HCT116 (cell line): ENCODE measurements around the gene MCF2L2. TPM values are rescaled to one million over a fixed set of nuclear protein-coding genes. Genes with fewer than 3 reads are reported as not detected.

ENCODE experiments used
- ATAC-seq: fragments of 200-7000 bp; cut with Tn5 transposase; 2 replicates; pipeline ENCODE4 v1.9.1; 2020; ENCODE audit warnings: mild to moderate bottlenecking, moderate library complexity
- BruUV-seq: library from RNA; stranded (reverse); fragments of 400-500 nt; replicated peaks from 2 replicates; lab custom pipeline; 2021; lab: Mats Ljungman, UMichigan
- CTCF ChIA-PET: fragments of 300-600 bp; sonication (Branson Sonifier 250); formaldehyde crosslinking; loops from one replicate; lab custom pipeline; 2021; ENCODE audit warnings: antibody characterized with exemption; lab: Charles Lee
- POLR2A ChIA-PET: fragments of 300-600, 350-600 bp; sonication (Branson Sonifier 250); formaldehyde crosslinking; loops from one replicate; lab custom pipeline; 2021; ENCODE audit warnings: antibody characterized with exemption; lab: Charles Lee
- RAD21 ChIA-PET, 2 experiments: fragments of 300-600 bp; sonication (Branson Sonifier 250); formaldehyde crosslinking; loops; one replicate each; lab custom pipeline; 2023; ENCODE audit warnings: low total read pairs in 2 of 2; ENCODE audit not compliant: uncharacterized antibody in 2 of 2, unreplicated experiment in 2 of 2, low non-redundant PET in 1 of 2; lab: Charles Lee
- DNase-seq: peaks from one replicate; pipeline ENCODE4 v3.0.0-alpha.2; 2010; ENCODE audit warnings: low read depth, low spot score
- H2AFZ ChIP-seq: fragments of 200-600 bp; shearing (Covaris generic), sonication (generic); 2 replicates; pipeline ENCODE4 v1.6.1; 2017; ENCODE audit warnings: low read depth, mixed run types, mixed read lengths, antibody characterized with exemption, low read length; ENCODE audit not compliant: poor library complexity, severe bottlenecking
- H3K27ac ChIP-seq: 2 replicates; pipeline ENCODE4 v1.5.1; 2012; ENCODE audit warnings: low read depth, low read length
- H3K27me3 ChIP-seq: fragments of 200-600 bp; sonication (generic); 2 replicates; pipeline ENCODE4 v1.6.1; 2016; ENCODE audit warnings: mixed run types, low read length, mixed read lengths; ENCODE audit not compliant: insufficient read depth
- H3K36me3 ChIP-seq, 2 experiments: fragments of 200-500 bp in 1 of 2; fragments of 200-600 bp in 1 of 2; sonication (Bioruptor generic) in 1 of 2; sonication (generic) in 1 of 2; 2 replicates each; pipeline versions ENCODE4 v1.5.1 to v1.6.1; 2014 to 2016; ENCODE audit warnings: low read length in 2 of 2, inconsistent platforms in 1 of 2, mixed read lengths in 1 of 2, mixed run types in 1 of 2; ENCODE audit not compliant: insufficient read depth in 2 of 2, control insufficient read depth in 1 of 2
- H3K4me1 ChIP-seq, 2 experiments: fragments of 200-600 bp in 1 of 2; sonication (generic) in 1 of 2; 2 replicates each; pipeline versions ENCODE4 v1.5.1 to v1.6.1; 2012 to 2017; ENCODE audit warnings: low read length in 2 of 2, inconsistent platforms in 1 of 2, mild to moderate bottlenecking in 1 of 2, mixed read lengths in 1 of 2, mixed run types in 1 of 2, moderate library complexity in 1 of 2; ENCODE audit not compliant: insufficient read depth in 2 of 2, control insufficient read depth in 1 of 2
- H3K4me2 ChIP-seq: fragments of 200-600 bp; sonication (generic); 2 replicates; pipeline ENCODE4 v1.6.1; 2017; ENCODE audit warnings: mixed run types, low read length, mixed read lengths
- H3K4me3 ChIP-seq, 2 experiments: fragments of 200-600 bp in 1 of 2; sonication (generic) in 1 of 2; replicated peaks in 1 of 2; 2 replicates each; pipeline ENCODE4 v1.5.1; 2011 to 2016; ENCODE audit warnings: low read length in 2 of 2, control low read depth in 1 of 2, low read depth in 1 of 2, mild to moderate bottlenecking in 1 of 2, mixed read lengths in 1 of 2, mixed run types in 1 of 2
- H3K79me2 ChIP-seq: fragments of 200-600 bp; sonication (generic); 2 replicates; pipeline ENCODE4 v1.6.1; 2017; ENCODE audit warnings: mild to moderate bottlenecking, mixed run types, low read length, moderate library complexity, mixed read lengths; ENCODE audit not compliant: insufficient read depth
- H3K9ac ChIP-seq: fragments of 200-600 bp; sonication (generic); 2 replicates; pipeline ENCODE4 v1.6.1; 2016; ENCODE audit warnings: low read length, mixed read lengths
- H3K9me2 ChIP-seq: fragments of 200-600 bp; sonication (generic), shearing (Covaris generic); 2 replicates; pipeline ENCODE4 v1.6.1; 2017; ENCODE audit warnings: mixed run types, mild to moderate bottlenecking, moderate library complexity; ENCODE audit not compliant: insufficient read depth
- H3K9me3 ChIP-seq, 2 experiments: fragments of 200-500 bp in 1 of 2; fragments of 200-600 bp in 1 of 2; sonication (Bioruptor generic) in 1 of 2; sonication (generic) in 1 of 2; 2 replicates each; pipeline ENCODE4 v1.6.1; 2014 to 2017; ENCODE audit warnings: low read length in 2 of 2, mixed read lengths in 2 of 2, inconsistent platforms in 1 of 2, low read depth in 1 of 2, mild to moderate bottlenecking in 1 of 2, mixed run types in 1 of 2, moderate library complexity in 1 of 2; ENCODE audit not compliant: control insufficient read depth in 1 of 2, insufficient read depth in 1 of 2
- H4K20me1 ChIP-seq: fragments of 200-600 bp; sonication (generic), shearing (Covaris generic); 2 replicates; pipeline ENCODE4 v1.6.1; 2017; ENCODE audit warnings: mixed run types, mild to moderate bottlenecking, moderate library complexity; ENCODE audit not compliant: insufficient read depth
- CBX3 ChIP-seq: IDR thresholded peaks from 2 replicates; pipeline ENCODE4 v1.6.1; 2012; ENCODE audit warnings: low read depth
- CEBPB ChIP-seq: IDR thresholded peaks from 2 replicates; pipeline ENCODE4 v1.6.1; 2012; ENCODE audit warnings: low read depth
- CTCF ChIP-seq, 3 experiments: fragments of 200-600 bp in 1 of 3; sonication (generic) in 1 of 3; IDR thresholded peaks in 2 of 3; conservative IDR thresholded peaks in 1 of 3; 2 replicates each; pipeline ENCODE4 v1.5.1; 2012 to 2017; ENCODE audit warnings: low read depth in 2 of 3, low read length in 2 of 3, antibody characterized with exemption in 1 of 3, borderline replicate concordance in 1 of 3, control low read depth in 1 of 3, mild to moderate bottlenecking in 1 of 3, mixed read lengths in 1 of 3, mixed run types in 1 of 3, moderate library complexity in 1 of 3; ENCODE audit not compliant: insufficient read depth in 1 of 3
- ELF1 ChIP-seq: IDR thresholded peaks from 2 replicates; pipeline ENCODE4 v1.6.1; 2012; ENCODE audit warnings: low read depth, borderline replicate concordance
- EZH2 ChIP-seq: fragments of 200-600 bp; sonication (generic); IDR thresholded peaks from 2 replicates; pipeline ENCODE4 v1.6.1; 2017; ENCODE audit warnings: antibody characterized with exemption, mixed run types
- EZH2phosphoT487 ChIP-seq: fragments of 200-600 bp; IDR thresholded peaks from 2 replicates; pipeline ENCODE4 v1.6.1; 2018; ENCODE audit warnings: antibody characterized with exemption, borderline replicate concordance
- FOSL1 ChIP-seq: IDR thresholded peaks from 2 replicates; pipeline ENCODE4 v1.6.1; 2012; ENCODE audit warnings: low read depth
- MAX ChIP-seq: IDR thresholded peaks from 2 replicates; pipeline ENCODE4 v1.6.1; 2012
- POLR2A ChIP-seq: IDR thresholded peaks from 2 replicates; pipeline ENCODE4 v1.7.0; 2011; ENCODE audit warnings: borderline replicate concordance; ENCODE audit not compliant: insufficient read depth, insufficient read length; ENCODE audit errors: extremely low read depth
- POLR2AphosphoS5 ChIP-seq: IDR thresholded peaks from 2 replicates; pipeline ENCODE4 v1.6.1; 2011; ENCODE audit warnings: mild to moderate bottlenecking, low read depth, low read length, moderate library complexity
- RAD21 ChIP-seq: IDR thresholded peaks from 2 replicates; pipeline ENCODE4 v1.6.1; 2012; ENCODE audit warnings: low read depth, mild to moderate bottlenecking
- REST ChIP-seq: IDR thresholded peaks from 2 replicates; pipeline ENCODE4 v1.6.1; 2012; ENCODE audit warnings: low read depth
- YY1 ChIP-seq: IDR thresholded peaks from 2 replicates; pipeline ENCODE4 v1.6.1; 2011; ENCODE audit warnings: low read length, low read depth, moderate library complexity, mild to moderate bottlenecking; ENCODE audit not compliant: insufficient replicate concordance; ENCODE audit errors: extremely low read depth
- ZNF274 ChIP-seq: fragments of 200-500 bp; sonication (Bioruptor generic); IDR thresholded peaks from 2 replicates; pipeline ENCODE4 v1.6.1; 2014; ENCODE audit warnings: mild to moderate bottlenecking, low read depth, low read length, inconsistent platforms
- intact Hi-C: fragments of 100-400 bp; cut with micrococcal nuclease; formaldehyde crosslinking; loops from 2 replicates; pipeline ENCODE4 v1.10.0; 2022
- total RNA-seq: library from RNA; stranded (reverse); gene quantifications from one replicate; pipeline ENCODE4 v1.2.1, GENCODE V29; 2021; ENCODE audit not compliant: unreplicated experiment

MCF2L2 gene
- total RNA-seq, 1 experiment from 2014 or later = 1.5 TPM

- H3K27me3 ChIP-seq = no peaks in the 10 kb centered on the region
- no peaks in the 10 kb centered on the region for H3K36me3 ChIP-seq
- no peak overlapping the region for H3K4me3 ChIP-seq
- H3K9ac ChIP-seq = no peak overlapping the region
- TF ChIP-seq MAX (no peak), CBX3 (peak; percentile 63; the same call in 1 of the 2 replicates), FOSL1 (0 out of 2 replicates have a peak, but pooled peaks have one; percentile 7)
- TF ChIP-seq, all 23 proteins: peak for 2
- Histone ChIP-seq H4K20me1 (no peaks in the 10 kb centered on the region), H3K9me3 (peaks cover 3 to 4% of the 10 kb centered on the region in 2 experiments; a peak in 1 of 4 replicates), H3K9me2 (no peaks in the 10 kb centered on the region), H3K27ac (no peak overlapping the region), H3K79me2 (no peaks in the 10 kb centered on the region), H3K4me2 (no peak overlapping the region), H3K4me1 (no peaks in the 10 kb centered on the region), H2AFZ (no peak overlapping the region)
- ATAC-seq (no peak), DNase-seq (no peak)
- ChIA-PET CTCF (no interaction called here), RAD21 (no interaction called here), POLR2A (no interaction called here)
- intact Hi-C loops = no loop called here
- BruUV-seq = no TSS peak
These were observed 224.7 kb downstream of the MCF2L2 start for GRCh38 chr3:183203670-183204069.

- ChIA-PET POLR2A (no interaction called here), RAD21 (no interaction called here), CTCF (no interaction called here)
- Histone ChIP-seq H3K4me1 (no peaks in the 10 kb centered on the region), H2AFZ (no peak overlapping the region), H3K9me3 (peaks cover 3 to 4% of the 10 kb centered on the region in 2 experiments; a peak in 1 of 4 replicates), H3K27ac (no peak overlapping the region), H4K20me1 (no peaks in the 10 kb centered on the region), H3K9ac (no peak overlapping the region), H3K4me3 (no peak overlapping the region), H3K27me3 (no peaks in the 10 kb centered on the region), H3K79me2 (no peaks in the 10 kb centered on the region), H3K36me3 (no peaks in the 10 kb centered on the region), H3K4me2 (no peak overlapping the region), H3K9me2 (no peaks in the 10 kb centered on the region)
- TF ChIP-seq FOSL1 = no peak
- no peak for TF ChIP-seq EZH2
- no peak for TF ChIP-seq POLR2A
- no peak for TF ChIP-seq CBX3
- TF ChIP-seq ELF1 = no peak
- TF ChIP-seq POLR2AphosphoS5 = no peak
- TF ChIP-seq CTCF (IDR thresholded peaks at IDR 0.05 in 2 of 3, conservative IDR thresholded peaks at IDR 0.05 in 1 of 3; ENCODE audit: borderline replicate concordance in 1 of 3, insufficient read depth in 1 of 3, low read depth in 2 of 3, low read length in 2 of 3) = no peak
- TF ChIP-seq RAD21 = no peak
- no peak for TF ChIP-seq YY1
- no peak for TF ChIP-seq EZH2phosphoT487
- no peak for TF ChIP-seq REST
- TF ChIP-seq ZNF274 = no peak
- no peak for TF ChIP-seq CEBPB
- intact Hi-C loops = no loop called here
- ATAC-seq (no peak), DNase-seq (no peak)
- BruUV-seq = no TSS peak
These were observed 226.3 kb downstream of the MCF2L2 start for GRCh38 chr3:183202004-183202722.
